PC-9 (cell line): ENCODE measurements around the gene PCED1B. TPM values are rescaled to one million over a fixed set of nuclear protein-coding genes. Genes with fewer than 3 reads are reported as not detected.

Experiments used
- BruUV-seq: library from RNA; stranded (reverse); fragments of 400-500 nt; replicated peaks from 2 replicates; lab custom pipeline; 2021; lab: Mats Ljungman, UMichigan
- CTCF ChIA-PET: fragments of 300-600 bp; sonication (Branson Sonifier 250); formaldehyde crosslinking; loops from one replicate; lab custom pipeline; 2022; ENCODE audit warnings: antibody characterized with exemption; lab: Charles Lee
- POLR2A ChIA-PET: fragments of 300-600 bp; sonication (Branson Sonifier 250); formaldehyde crosslinking; loops from one replicate; lab custom pipeline; 2022; ENCODE audit warnings: antibody characterized with exemption; ENCODE audit not compliant: unreplicated experiment; lab: Charles Lee
- DNase-seq, 2 experiments: peaks; one replicate each; pipeline versions ENCODE4 v3.0.0 to v3.0.0-alpha.2; 2015 to 2022; ENCODE audit warnings: mixed read lengths in 1 of 2
- H2AFZ ChIP-seq: fragments of 200-600 bp; sonication (generic); 2 replicates; pipeline ENCODE4 v1.8.1; 2017; ENCODE audit warnings: antibody characterized with exemption
- H3F3A ChIP-seq: fragments of 200-600 bp; sonication (generic); 2 replicates; pipeline ENCODE4 v1.8.1; 2017; ENCODE audit warnings: antibody characterized with exemption, mild to moderate bottlenecking, low read depth; ENCODE audit not compliant: insufficient read depth
- H3K27ac ChIP-seq: fragments of 200-600 bp; sonication (generic); 2 replicates; pipeline ENCODE4 v1.6.1; 2016; ENCODE audit warnings: mixed run types
- H3K27me3 ChIP-seq: fragments of 200-600 bp; sonication (generic); 2 replicates; pipeline ENCODE4 v1.6.1; 2016; ENCODE audit warnings: low read depth, mixed run types; ENCODE audit not compliant: insufficient read depth
- H3K36me3 ChIP-seq: fragments of 200-600 bp; sonication (generic); 2 replicates; pipeline ENCODE4 v1.6.1; 2016; ENCODE audit warnings: low read depth, mixed run types
- H3K4me1 ChIP-seq: fragments of 200-600 bp; sonication (generic); replicated peaks from 2 replicates; pipeline ENCODE4 v1.6.1; 2016; ENCODE audit warnings: mixed run types; ENCODE audit not compliant: insufficient read depth
- H3K4me2 ChIP-seq: fragments of 200-600 bp; sonication (generic); 2 replicates; pipeline ENCODE4 v1.6.1; 2017; ENCODE audit warnings: mixed run types
- H3K4me3 ChIP-seq: fragments of 200-600 bp; sonication (generic); 2 replicates; pipeline ENCODE4 v1.6.1; 2016; ENCODE audit warnings: mixed run types
- H3K79me2 ChIP-seq: fragments of 200-600 bp; sonication (generic); 2 replicates; pipeline ENCODE4 v1.6.1; 2017; ENCODE audit warnings: low read depth, mixed run types
- H3K9me2 ChIP-seq: fragments of 200-600 bp; sonication (generic); 2 replicates; pipeline ENCODE4 v1.8.1; 2017; ENCODE audit warnings: mild to moderate bottlenecking; ENCODE audit not compliant: insufficient read depth
- H3K9me3 ChIP-seq: fragments of 200-600 bp; sonication (generic); 2 replicates; pipeline ENCODE4 v1.8.1; 2016; ENCODE audit warnings: low read depth; ENCODE audit not compliant: insufficient read depth
- H4K20me1 ChIP-seq: fragments of 200-600 bp; sonication (generic); 2 replicates; pipeline ENCODE4 v1.8.1; 2017; ENCODE audit not compliant: insufficient read depth
- CTCF ChIP-seq: fragments of 200-600 bp; sonication (generic); conservative IDR thresholded peaks from 2 replicates; pipeline ENCODE4 v1.6.1; 2017; ENCODE audit warnings: mixed run types, antibody characterized with exemption, mild to moderate bottlenecking, moderate library complexity
- EZH2 ChIP-seq: fragments of 200-600 bp; sonication (generic); IDR thresholded peaks from 2 replicates; pipeline ENCODE4 v1.8.0; 2017; ENCODE audit warnings: antibody characterized with exemption, low read depth
- intact Hi-C: fragments of 100-400 bp; cut with micrococcal nuclease; formaldehyde crosslinking; loops from one replicate; pipeline ENCODE4 v1.10.0; 2022; ENCODE audit not compliant: unreplicated experiment
- total RNA-seq: library from RNA; stranded (reverse); gene quantifications from 2 replicates; pipeline ENCODE4 v1.2.3, GENCODE V29; 2021

PCED1B gene
- total RNA-seq, 1 experiment from 2014 or later, result 11.2 TPM

DNA sequence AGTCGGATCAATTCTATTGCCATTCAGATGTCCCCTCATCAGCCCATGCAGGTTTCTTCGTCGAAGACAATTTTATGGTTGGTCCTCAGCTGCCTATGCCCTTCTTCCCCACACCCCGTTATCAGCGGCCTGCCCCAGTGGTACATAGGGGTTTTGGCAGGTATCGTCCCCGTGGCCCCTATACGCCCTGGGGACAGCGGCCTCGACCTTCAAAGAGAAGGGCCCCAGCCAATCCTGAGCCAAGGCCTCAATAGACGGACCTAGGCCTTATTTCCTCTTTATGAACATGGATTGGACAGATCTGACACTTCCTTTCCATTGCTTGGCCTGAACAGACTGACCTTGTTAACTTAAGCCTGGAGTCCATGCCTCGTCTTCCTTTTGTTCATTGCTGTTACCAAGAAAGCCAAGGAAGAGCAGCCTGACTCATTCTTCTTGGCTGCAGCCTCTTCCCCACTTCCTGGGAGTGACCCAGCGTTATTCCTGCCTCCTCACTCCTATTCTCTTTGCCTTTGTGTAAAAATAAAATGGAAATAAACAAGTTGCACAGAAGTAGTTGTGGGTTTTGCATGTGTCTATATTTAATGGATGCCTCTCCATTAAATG lies 156.8 kb downstream of the PCED1B start:
- H3K9me2 ChIP-seq, result no peaks in the 10 kb centered on the region
- no peaks in the 10 kb centered on the region for H3K27me3 ChIP-seq
- H3K27ac ChIP-seq, result no peak overlapping the region
- peaks cover 15% of the 10 kb centered on the region for H3K4me1 ChIP-seq
- intact Hi-C loops, result no loop called here
- H3K9me3 ChIP-seq, result no peaks in the 10 kb centered on the region; the same call in none of the 2 replicates
- TF ChIP-seq CTCF, result no peak
- no peak for TF ChIP-seq EZH2
- H3K4me2 ChIP-seq, result peak overlapping the region; percentile 26; the same call in 1 of the 2 replicates
- ChIA-PET POLR2A (no interaction called here), CTCF (no interaction called here)
- H2AFZ ChIP-seq, result no peak overlapping the region
- no peaks in the 10 kb centered on the region for H3K79me2 ChIP-seq
- BruUV-seq, result no TSS peak
- H3K36me3 ChIP-seq, result no peaks in the 10 kb centered on the region
- peaks cover 8% of the 10 kb centered on the region for H3F3A ChIP-seq
- no peak overlapping the region for H3K4me3 ChIP-seq
- H4K20me1 ChIP-seq, result no peaks in the 10 kb centered on the region
- no peak for DNase-seq

- H3K9me2 ChIP-seq, result no peaks in the 10 kb centered on the region
- no peaks in the 10 kb centered on the region; the same call in none of the 2 replicates for H3K9me3 ChIP-seq
- peaks cover 15% of the 10 kb centered on the region for H3K4me1 ChIP-seq
- no TSS peak for BruUV-seq
- H2AFZ ChIP-seq, result no peak overlapping the region
- H3K79me2 ChIP-seq, result no peaks in the 10 kb centered on the region
- H3K4me3 ChIP-seq, result no peak overlapping the region
- TF ChIP-seq CTCF (no peak), EZH2 (no peak)
- no peaks in the 10 kb centered on the region for H3K27me3 ChIP-seq
- DNase-seq, result no peak
- H3F3A ChIP-seq, result peaks cover 8% of the 10 kb centered on the region; the same call in 1 of the 2 replicates
- no peaks in the 10 kb centered on the region for H4K20me1 ChIP-seq
- no peak overlapping the region for H3K4me2 ChIP-seq
- intact Hi-C loops, result no loop called here
- H3K27ac ChIP-seq, result peak overlapping the region; percentile 24; the same call in 1 of the 2 replicates
- ChIA-PET CTCF (no interaction called here), POLR2A (no interaction called here)
- H3K36me3 ChIP-seq, result no peaks in the 10 kb centered on the region
Observed at GRCh38 chr12:47237751-47238211, 158.4 kb downstream of the PCED1B start.

DNA sequence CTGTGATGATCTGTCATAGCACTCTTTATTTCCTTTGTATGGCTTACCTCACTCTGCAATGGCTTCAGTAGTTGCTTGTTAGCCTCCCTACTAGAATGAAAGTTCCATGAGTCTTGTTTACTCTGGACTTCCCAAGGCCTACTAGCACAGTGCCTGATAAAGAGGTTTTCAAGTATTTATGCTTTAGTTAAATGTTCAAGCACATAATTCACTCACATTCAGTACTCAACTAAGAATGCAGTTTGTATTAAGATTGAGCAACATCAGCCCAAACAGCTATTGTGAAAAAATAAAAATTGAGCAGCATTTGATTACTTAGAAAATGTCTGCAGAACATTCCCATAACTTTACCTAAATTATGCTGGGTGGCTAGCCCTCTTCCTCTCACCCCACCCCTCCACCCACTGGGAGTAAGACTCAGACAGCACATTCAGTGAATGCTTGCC lies 159.3 kb downstream of the PCED1B start:
- H2AFZ ChIP-seq, result no peak overlapping the region
- TF ChIP-seq CTCF (no peak), EZH2 (no peak)

More for the DNA sequence above, 159.3 kb downstream of the PCED1B start:
- no peak overlapping the region for H3K4me3 ChIP-seq
- DNase-seq, result no peak
- H3K27me3 ChIP-seq, result no peaks in the 10 kb centered on the region
- H3K79me2 ChIP-seq, result no peaks in the 10 kb centered on the region
- H3K9me3 ChIP-seq, result peaks cover under 1% of the 10 kb centered on the region
- CTCF ChIA-PET, result interaction anchor here (0.7 kb wide), 1 partner anchor 107 kb away, joined by 3 read pairs; no protein-coding TSS in a partner anchor
- H3K4me2 ChIP-seq, result no peak overlapping the region
- peaks cover 15% of the 10 kb centered on the region for H3K4me1 ChIP-seq
- peak overlapping the region; percentile 24; the same call in 1 of the 2 replicates for H3K27ac ChIP-seq
- H3F3A ChIP-seq, result peaks cover 8% of the 10 kb centered on the region; the same call in 1 of the 2 replicates
- POLR2A ChIA-PET, result no interaction called here
- no TSS peak for BruUV-seq
- H3K9me2 ChIP-seq, result no peaks in the 10 kb centered on the region
- no peaks in the 10 kb centered on the region for H4K20me1 ChIP-seq
- H3K36me3 ChIP-seq, result no peaks in the 10 kb centered on the region
- intact Hi-C loops, result no loop called here
